ENCODE results near the gene TCEAL3.
"Not testable (repeated sequence)": the region's sequence is repeated elsewhere in the genome, so short reads cannot be mapped to it uniquely, and the experiment has no call there.

Gene TCEAL3

GRCh38 chrX:103607364-103608305 is at the start of gene TCEAL3:
Gene TCEAL3 (plus strand): TSS chrX:103607963. CDS start chrX:103609065, 1,102 bp downstream.
- peak; percentile 36 for ATAC-seq
- peak; percentile 37 for DNase-seq

GRCh38 chrX:103560256-103560655 is 47.5 kb upstream of the TCEAL3 start:
- no peak for ATAC-seq
- no peak for DNase-seq

GRCh38 chrX:103562801-103563200 is 45.0 kb upstream of the TCEAL3 start:
- ATAC-seq (no peak), DNase-seq (no peak)

- ATAC-seq (no peak), DNase-seq (no peak)
Observed at GRCh38 chrX:103565197-103565596, 42.6 kb upstream of the TCEAL3 start.

- no peak for ATAC-seq
- DNase-seq: no peak
Observed at GRCh38 chrX:103565752-103566151, 42.0 kb upstream of the TCEAL3 start.

GRCh38 chrX:103571121-103571520 is 36.6 kb upstream of the TCEAL3 start:
- DNase-seq (no peak), ATAC-seq (no peak)

- no peak for DNase-seq
- ATAC-seq: no peak
Observed at GRCh38 chrX:103571726-103572125, 36.0 kb upstream of the TCEAL3 start.

GRCh38 chrX:103573202-103573601 is 34.6 kb upstream of the TCEAL3 start:
- no peak for ATAC-seq
- DNase-seq: no peak

GRCh38 chrX:103584596-103584995 is 23.2 kb upstream of the TCEAL3 start:
- DNase-seq: no peak
- ATAC-seq: no peak

GRCh38 chrX:103585411-103586313 is 22.1 kb upstream of the TCEAL3 start, which contains the start of gene TCEAL4:
Gene TCEAL4 (plus strand): TSS chrX:103585515. CDS start chrX:103586676, 1,161 bp downstream.
- DNase-seq (peak; percentile 57), ATAC-seq (peak; percentile 77)

- no peak for DNase-seq
- ATAC-seq: no peak
Observed at GRCh38 chrX:103586314-103586646, 21.5 kb upstream of the TCEAL3 start.

GRCh38 chrX:103586659-103587058 is 21.1 kb upstream of the TCEAL3 start:
- ATAC-seq (no peak), DNase-seq (no peak)

- ATAC-seq, DNase-seq: not testable (repeated sequence)
Observed at GRCh38 chrX:103592295-103592694, 15.5 kb upstream of the TCEAL3 start.

GRCh38 chrX:103595202-103595601 is 12.6 kb upstream of the TCEAL3 start:
- not testable (repeated sequence) for DNase-seq, ATAC-seq

GRCh38 chrX:103608306-103608963 is 672 bp downstream of the TCEAL3 start:
- ATAC-seq (no peak), DNase-seq (no peak)

- DNase-seq: no peak
- ATAC-seq: no peak
Observed at GRCh38 chrX:103610282-103610681, 2.5 kb downstream of the TCEAL3 start.

GRCh38 chrX:103613362-103613890 is 5.7 kb downstream of the TCEAL3 start:
- ATAC-seq (no peak), DNase-seq (no peak)

- no peak for DNase-seq
- no peak for ATAC-seq
Observed at GRCh38 chrX:103614999-103615398, 7.2 kb downstream of the TCEAL3 start.

GRCh38 chrX:103615781-103616371 is 8.1 kb downstream of the TCEAL3 start:
- DNase-seq: no peak
- ATAC-seq: no peak

GRCh38 chrX:103616676-103617186 is 9.0 kb downstream of the TCEAL3 start:
- no peak for DNase-seq
- ATAC-seq: no peak

GRCh38 chrX:103624111-103624510 is 16.3 kb downstream of the TCEAL3 start:
- ATAC-seq (no peak), DNase-seq (no peak)
